ENCODE data around the gene MGAT4B. TPM values are rescaled to one million over a fixed set of nuclear protein-coding genes. Genes with fewer than 3 reads are reported as not detected.

The MGAT4B gene
- total RNA-seq, 2 donors from 2014 or later = 82.7 to 142 TPM

- peak overlapping the region; percentile 98 to 100 for H3K4me3 ChIP-seq
- TF ChIP-seq POLR2A (IDR thresholded peaks at IDR 0.05) (no peak), CTCF (IDR thresholded peaks at IDR 0.05) (no peak), POLR2AphosphoS5 (IDR thresholded peaks at IDR 0.05) (no peak)
- H3K36me3 ChIP-seq = peaks cover 26 to 33% of the 10 kb centered on the region in 2 donors
- no peaks in the 10 kb centered on the region for H3K9me3 ChIP-seq
- 54% methylated on average over 3 of the region's 3 CpGs for WGBS
- no peaks in the 10 kb centered on the region for H3K27me3 ChIP-seq (replicated peaks; ENCODE audit: insufficient read depth)
- no peak for DNase-seq (ENCODE audit: low spot score)
- intact Hi-C loops (cut with DNase I) = loop anchor here (5.0 kb wide), 2 partner anchors 35 to 125 kb away; partner anchors contain the start of genes CANX and MRNIP
- H3K27ac ChIP-seq = peak overlapping the region; percentile 100
- H3K4me1 ChIP-seq (replicated peaks) = peaks cover 32% of the 10 kb centered on the region
Measured at GRCh38 chr5:179822059-179822432, 15.4 kb upstream of the MGAT4B start.

- WGBS = under 1% methylated on average over 40 of the region's 54 CpGs
- Histone ChIP-seq H3K27me3 (replicated peaks; ENCODE audit: insufficient read depth) (no peaks in the 10 kb centered on the region), H3K4me3 (peak overlapping the region; percentile 98 to 100), H3K27ac (peak overlapping the region; percentile 100), H3K4me1 (replicated peaks) (peaks cover 32% of the 10 kb centered on the region), H3K36me3 (peaks cover 23 to 31% of the 10 kb centered on the region in 2 donors), H3K9me3 (no peaks in the 10 kb centered on the region)
- peak; percentile 97 for DNase-seq (ENCODE audit: low spot score)
- peak in 1 of 4 experiments; percentile 37 for TF ChIP-seq CTCF (IDR thresholded peaks at IDR 0.05)
- TF ChIP-seq POLR2A (IDR thresholded peaks at IDR 0.05) = peak; percentile 97
- TF ChIP-seq POLR2AphosphoS5 (IDR thresholded peaks at IDR 0.05) = peak; percentile 99
- intact Hi-C loops (cut with DNase I) = loop anchor here (2.0 to 5.0 kb wide), 3 partner anchors 15 to 124 kb away; partner anchors contain the start of genes CANX, MGAT4B and MRNIP
Measured at GRCh38 chr5:179821298-179822058, 14.8 kb upstream of the MGAT4B start.

- Histone ChIP-seq H3K4me3 (peak within 1 kb of the TSS; percentile 98 to 100), H3K9me3 (no peaks in the 10 kb centered on the region), H3K27ac (peak within 1 kb of the TSS; percentile 100), H3K4me1 (replicated peaks) (peaks cover 32% of the 10 kb centered on the region), H3K36me3 (peaks cover 23% of the 10 kb centered on the region in 2 donors), H3K27me3 (replicated peaks; ENCODE audit: insufficient read depth) (no peaks in the 10 kb centered on the region)
- TF ChIP-seq POLR2A (IDR thresholded peaks at IDR 0.05) (peak; percentile 100), CTCF (IDR thresholded peaks at IDR 0.05) (peak in 2 of 4 experiments; percentile 21 to 37), POLR2AphosphoS5 (IDR thresholded peaks at IDR 0.05) (peak; percentile 91)
- DNase-seq (ENCODE audit: low spot score) = peak; percentile 74
- WGBS = 2% methylated on average over 47 of the region's 81 CpGs
- intact Hi-C loops (cut with DNase I) = loop anchor here (2.0 to 5.0 kb wide), 3 partner anchors 14 to 123 kb away; partner anchors contain the start of genes CANX, MGAT4B and MRNIP
Measured at GRCh38 chr5:179820483-179821297, 14.0 kb upstream of the MGAT4B start, which contains the start of gene SQSTM1. TSS of gene SQSTM1 (plus strand) at chr5:179820905. CDS start at chr5:179820937, 32 bp downstream.

- intact Hi-C loops (cut with DNase I) = loop anchor here (2.0 to 5.0 kb wide), 3 partner anchors 13 to 123 kb away; partner anchors contain the start of genes CANX, MGAT4B and MRNIP
- no peaks in the 10 kb centered on the region for H3K27me3 ChIP-seq (replicated peaks; ENCODE audit: insufficient read depth)
- peak overlapping the region; percentile 100 for H3K27ac ChIP-seq
- peak overlapping the region; percentile 98 to 100 for H3K4me3 ChIP-seq
- no peak for TF ChIP-seq CTCF (IDR thresholded peaks at IDR 0.05)
- no peak for TF ChIP-seq POLR2A (IDR thresholded peaks at IDR 0.05)
- TF ChIP-seq POLR2AphosphoS5 (IDR thresholded peaks at IDR 0.05) = no peak
- peaks cover 29% of the 10 kb centered on the region for H3K4me1 ChIP-seq (replicated peaks)
- peaks cover 17% of the 10 kb centered on the region in 2 donors for H3K36me3 ChIP-seq
- WGBS = 27% methylated on average over 7 of the region's 12 CpGs
- DNase-seq (ENCODE audit: low spot score) = no peak
- H3K9me3 ChIP-seq = no peaks in the 10 kb centered on the region
Measured at GRCh38 chr5:179820127-179820482, 13.4 kb upstream of the MGAT4B start.
